Measurements from ENCODE around the gene SBNO2.

GRCh38 chr19:1085676-1086442 lies 88.2 kb downstream of the SBNO2 start:
- TF ChIP-seq CTCF (IDR thresholded peaks at IDR 0.05) = no peak
- no peak for TF ChIP-seq EP300 (IDR thresholded peaks at IDR 0.05)
- TF ChIP-seq POLR2AphosphoS5 (IDR thresholded peaks at IDR 0.05) = no peak

Measured in gastroesophageal sphincter (tissue), 3 donors.